OCI-LY3 (cell line): ENCODE results near the gene ENO1.

Experiments
- CTCF ChIP-seq: fragments of 200-600, 300-600 bp; sonication (generic); IDR thresholded peaks from 2 replicates; pipeline ENCODE4 v1.5.1; 2014; ENCODE audit warnings: antibody characterized with exemption, low read length, low read depth
- EZH2phosphoT487 ChIP-seq: fragments of 200-600 bp; shearing (Covaris generic); IDR thresholded peaks from 2 replicates; pipeline ENCODE4 v1.6.1; 2018; ENCODE audit warnings: antibody characterized with exemption, mixed run types, low read depth

- TF ChIP-seq CTCF (no peak), EZH2phosphoT487 (no peak)
Observed at GRCh38 chr1:8847990-8848389, 30.5 kb downstream of the ENO1 start.
